Activated T-helper 17 cell treated with anti-CD3 and anti-CD28 coated beads, Interleukin-2, amount 50 U/mL, for 72 hours (primary cell): ENCODE measurements around the gene FBRSL1. TPM values are rescaled to one million over a fixed set of nuclear protein-coding genes. Genes with fewer than 3 reads are reported as not detected.
A peak's percentile ranks its signal among the peaks of the same experiment; 100 is the strongest.

ENCODE experiments used
- ATAC-seq: fragments of 150-1000 bp; cut with Tn5 transposase; replicated peaks from 2 replicates; pipeline ENCODE4 v1.10.0; 2021; ENCODE audit warnings: mild to moderate bottlenecking, moderate library complexity
- H3K27ac Mint-ChIP-seq: one replicate; pipeline ENCODE4 v1.8.0; 2022; ENCODE audit warnings: mixed read lengths
- H3K27me3 Mint-ChIP-seq: one replicate; pipeline ENCODE4 v1.8.0; 2022; ENCODE audit warnings: mixed read lengths
- H3K36me3 Mint-ChIP-seq: one replicate; pipeline ENCODE4 v1.8.0; 2022; ENCODE audit warnings: low read depth, mild to moderate bottlenecking, mixed read lengths
- H3K4me1 Mint-ChIP-seq: one replicate; pipeline ENCODE4 v1.8.0; 2022; ENCODE audit warnings: mixed read lengths
- H3K4me3 Mint-ChIP-seq: one replicate; pipeline ENCODE4 v1.8.0; 2022; ENCODE audit warnings: mild to moderate bottlenecking, mixed read lengths
- H3K9me3 Mint-ChIP-seq: one replicate; pipeline ENCODE4 v1.8.0; 2022; ENCODE audit warnings: mixed read lengths
- total RNA-seq, 2 donors: library from RNA; stranded (reverse); gene quantifications; one replicate each; pipeline ENCODE4 v1.2.3, GENCODE V29; 2022

FBRSL1 gene
- total RNA-seq, 2 donors from 2014 or later, result 34.7 to 38.7 TPM

DNA sequence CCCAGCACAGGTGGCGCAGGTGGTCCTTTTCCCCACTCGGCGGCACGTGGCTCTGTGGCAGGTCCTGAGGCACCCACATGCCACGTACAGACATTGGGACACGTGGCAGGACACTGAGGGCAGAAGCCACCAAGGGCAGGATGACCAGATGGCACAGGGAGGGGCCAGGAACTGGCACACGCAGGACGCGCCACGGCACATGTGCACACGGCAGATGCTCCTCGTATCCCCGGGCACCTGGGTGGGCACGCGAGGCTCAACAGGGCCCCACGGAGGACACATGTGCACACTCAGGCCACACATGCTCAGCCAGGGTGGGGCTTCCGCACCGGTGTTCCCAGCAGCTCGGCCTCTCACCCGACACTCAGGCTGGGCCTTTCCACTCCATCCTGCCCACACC is 52.0 kb downstream of the FBRSL1 start:
- H3K9me3 Mint-ChIP-seq, result no peaks in the 10 kb centered on the region
- no peak overlapping the region for H3K27ac Mint-ChIP-seq
- H3K36me3 Mint-ChIP-seq, result no peaks in the 10 kb centered on the region
- peaks cover 4% of the 10 kb centered on the region for H3K4me1 Mint-ChIP-seq
- H3K4me3 Mint-ChIP-seq, result no peak overlapping the region
- no peak for ATAC-seq
- H3K27me3 Mint-ChIP-seq, result no peaks in the 10 kb centered on the region

DNA sequence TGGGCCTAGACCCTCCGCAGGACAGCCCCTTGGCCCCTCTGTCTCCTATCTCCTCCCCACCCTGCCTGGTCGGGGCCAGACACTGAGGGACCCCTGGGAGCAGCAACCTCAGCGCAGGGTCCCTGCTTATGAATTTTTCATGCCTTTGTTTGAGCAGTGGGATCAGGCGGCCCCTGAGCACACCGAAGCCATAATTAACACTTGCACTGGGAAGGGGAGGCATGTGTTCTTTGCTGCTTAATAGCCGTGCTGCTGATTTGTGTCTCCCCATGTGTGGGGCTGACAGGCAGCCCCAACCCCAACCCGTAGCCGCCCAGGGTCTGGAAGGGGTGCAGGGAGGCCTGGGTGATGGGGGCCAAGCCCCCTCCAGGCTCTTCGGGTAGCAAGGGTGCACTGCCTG is 52.7 kb downstream of the FBRSL1 start:
- H3K4me3 Mint-ChIP-seq, result no peak overlapping the region
- no peaks in the 10 kb centered on the region for H3K36me3 Mint-ChIP-seq
- H3K9me3 Mint-ChIP-seq, result no peaks in the 10 kb centered on the region
- no peak for ATAC-seq
- H3K4me1 Mint-ChIP-seq, result peaks cover 2% of the 10 kb centered on the region
- H3K27ac Mint-ChIP-seq, result no peak overlapping the region
- no peaks in the 10 kb centered on the region for H3K27me3 Mint-ChIP-seq

DNA sequence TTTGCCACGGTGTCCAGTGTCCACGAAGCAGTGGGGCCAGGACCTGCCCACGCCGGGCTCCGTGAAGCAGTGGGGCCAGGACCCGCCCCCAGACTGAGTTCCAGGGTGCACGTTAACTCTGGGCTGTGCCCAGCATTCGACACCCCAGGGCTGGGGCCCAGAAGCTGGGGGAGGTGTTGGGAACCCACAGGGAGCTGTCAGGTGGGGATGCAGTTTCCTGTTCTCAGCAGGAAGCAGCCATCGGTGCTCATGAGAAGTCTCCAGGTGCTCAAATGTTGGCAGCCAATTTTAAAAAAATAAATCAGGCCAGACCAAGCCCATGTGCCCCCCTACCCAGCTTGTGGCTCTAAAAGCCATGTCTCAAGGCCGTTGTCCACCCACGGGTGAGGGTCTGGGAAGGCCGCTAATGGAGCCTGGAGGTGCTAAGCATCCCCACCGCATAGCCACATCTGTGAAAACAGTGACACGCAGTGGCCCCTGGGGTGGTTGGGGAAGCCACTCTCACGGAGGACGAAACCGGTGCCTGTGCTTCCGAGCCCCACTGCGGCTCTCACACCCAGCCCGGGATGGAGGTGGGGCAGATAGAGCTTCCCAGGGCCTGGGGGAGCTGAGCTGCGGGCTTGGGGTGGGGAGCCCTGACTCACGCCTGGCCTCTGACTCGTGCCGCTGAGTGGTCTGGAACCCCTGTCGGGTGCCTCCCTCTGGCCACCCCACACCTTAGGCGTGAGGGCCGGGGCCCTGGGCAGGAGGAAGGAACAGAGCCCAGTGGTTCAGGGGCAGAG is 53.5 kb downstream of the FBRSL1 start:
- ATAC-seq, result no peak
- no peaks in the 10 kb centered on the region for H3K27me3 Mint-ChIP-seq
- no peak overlapping the region for H3K27ac Mint-ChIP-seq
- H3K4me3 Mint-ChIP-seq, result no peak overlapping the region
- H3K4me1 Mint-ChIP-seq, result no peaks in the 10 kb centered on the region
- H3K9me3 Mint-ChIP-seq, result no peaks in the 10 kb centered on the region
- H3K36me3 Mint-ChIP-seq, result no peaks in the 10 kb centered on the region

DNA sequence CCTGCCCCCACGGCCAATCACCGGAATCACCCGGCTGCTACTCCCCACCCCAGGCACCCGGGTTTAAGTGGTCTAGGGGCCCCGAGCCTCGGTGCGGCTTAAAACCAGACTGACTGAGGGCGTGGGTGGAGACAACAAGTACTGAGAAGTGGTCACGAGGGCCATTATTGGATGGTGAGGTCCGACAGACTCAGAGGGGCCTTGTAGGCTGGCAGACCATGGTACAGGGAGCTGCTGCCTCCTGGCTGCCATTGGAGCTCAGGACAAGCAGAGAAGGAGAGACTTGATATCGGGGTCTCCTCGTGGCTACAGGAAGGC is 54.1 kb downstream of the FBRSL1 start:
- Mint-ChIP-seq H3K27ac (no peak overlapping the region), H3K4me3 (no peak overlapping the region), H3K36me3 (no peaks in the 10 kb centered on the region), H3K4me1 (no peaks in the 10 kb centered on the region), H3K9me3 (no peaks in the 10 kb centered on the region), H3K27me3 (no peaks in the 10 kb centered on the region)
- no peak for ATAC-seq

GRCh38 chr12:132544498-132544897 is 54.5 kb downstream of the FBRSL1 start:
- no peak overlapping the region for H3K4me3 Mint-ChIP-seq
- H3K36me3 Mint-ChIP-seq, result no peaks in the 10 kb centered on the region
- H3K27ac Mint-ChIP-seq, result no peak overlapping the region
- H3K9me3 Mint-ChIP-seq, result no peaks in the 10 kb centered on the region
- H3K4me1 Mint-ChIP-seq, result no peaks in the 10 kb centered on the region
- no peak for ATAC-seq
- no peaks in the 10 kb centered on the region for H3K27me3 Mint-ChIP-seq

DNA sequence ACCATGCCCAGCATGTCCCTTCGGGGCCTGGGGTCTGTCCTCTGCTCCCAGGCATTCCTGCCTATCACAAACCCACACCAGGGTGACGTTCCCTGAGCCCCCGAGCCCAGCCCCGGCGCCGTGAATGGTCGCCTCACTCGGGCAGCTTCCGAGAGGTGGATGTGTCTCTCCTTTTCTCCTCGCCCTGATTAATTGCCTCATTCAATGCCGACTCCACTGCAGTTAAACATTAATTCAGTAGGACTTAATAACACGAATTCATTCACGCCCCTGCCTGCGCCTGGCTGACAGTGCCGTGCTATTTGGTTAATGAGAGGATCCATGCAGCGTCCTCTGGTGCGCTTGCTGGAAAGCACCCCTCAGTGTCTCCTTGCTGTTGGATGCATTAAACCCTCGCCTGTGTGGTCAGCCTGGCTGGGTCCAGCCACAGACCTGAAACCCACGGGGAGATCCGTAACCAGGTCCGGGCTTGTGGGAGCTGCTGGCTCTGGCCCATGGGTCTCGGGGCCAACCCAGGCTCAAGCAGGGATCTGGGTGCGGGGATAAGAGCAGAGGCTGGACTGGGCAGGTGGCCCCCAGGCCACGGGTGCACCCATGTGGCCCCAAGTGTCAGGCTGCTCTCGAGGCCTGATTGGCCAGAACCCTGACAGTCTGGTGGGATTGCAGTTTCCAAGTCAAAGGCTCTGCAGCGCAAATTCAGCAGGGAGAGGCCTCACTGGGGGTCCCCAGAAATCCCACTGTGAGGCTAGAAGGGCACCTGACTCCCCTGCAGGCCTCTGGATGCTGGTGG is 55.4 kb downstream of the FBRSL1 start:
- Mint-ChIP-seq H3K27me3 (no peaks in the 10 kb centered on the region), H3K4me3 (no peak overlapping the region), H3K27ac (no peak overlapping the region), H3K36me3 (no peaks in the 10 kb centered on the region), H3K4me1 (no peaks in the 10 kb centered on the region), H3K9me3 (no peaks in the 10 kb centered on the region)
- no peak for ATAC-seq

DNA sequence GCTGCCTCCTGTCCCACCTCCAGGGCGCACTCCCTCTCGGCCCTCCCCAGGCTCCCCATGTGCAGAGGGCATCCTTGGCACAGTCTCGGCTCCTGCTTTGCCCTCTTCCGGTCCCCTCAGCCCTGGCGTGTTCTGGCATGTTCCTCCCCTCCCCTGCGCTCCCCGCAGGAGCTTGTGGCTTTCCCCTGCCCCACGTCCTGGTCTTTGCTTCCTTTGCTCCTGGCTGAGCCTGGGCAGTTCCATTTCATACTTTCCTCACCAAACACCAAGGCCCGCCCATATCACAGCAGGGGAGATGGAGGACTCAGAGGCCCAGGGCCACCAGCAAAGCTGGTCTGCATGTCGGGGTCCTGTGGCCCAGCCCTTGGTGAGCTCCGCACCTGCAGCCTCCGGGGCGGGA is 56.0 kb downstream of the FBRSL1 start:
- H3K9me3 Mint-ChIP-seq, result no peaks in the 10 kb centered on the region
- H3K4me1 Mint-ChIP-seq, result no peaks in the 10 kb centered on the region
- H3K27me3 Mint-ChIP-seq, result no peaks in the 10 kb centered on the region
- no peaks in the 10 kb centered on the region for H3K36me3 Mint-ChIP-seq
- no peak overlapping the region for H3K4me3 Mint-ChIP-seq
- no peak for ATAC-seq
- H3K27ac Mint-ChIP-seq, result no peak overlapping the region

DNA sequence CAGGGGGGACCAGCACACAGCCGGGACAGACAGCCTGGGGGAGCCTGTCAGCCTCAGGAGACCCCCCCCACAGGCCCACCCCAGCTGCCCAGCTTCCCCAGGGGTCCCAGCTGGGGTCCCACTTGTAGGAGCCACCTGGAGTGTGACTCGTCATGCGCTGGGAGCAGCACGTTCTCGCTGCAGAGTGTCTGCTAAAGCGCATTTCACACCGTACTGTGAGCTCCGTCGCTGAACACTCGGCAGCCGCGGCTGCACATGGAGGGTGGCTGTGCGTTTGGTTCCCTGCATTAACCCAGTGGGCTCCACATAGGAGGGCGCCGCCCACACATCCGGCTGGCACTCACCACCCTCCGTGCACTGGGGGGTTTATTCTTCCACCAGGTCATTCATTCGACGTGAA is 56.7 kb downstream of the FBRSL1 start:
- Mint-ChIP-seq H3K4me1 (no peaks in the 10 kb centered on the region), H3K27ac (no peak overlapping the region), H3K9me3 (no peaks in the 10 kb centered on the region), H3K27me3 (no peaks in the 10 kb centered on the region), H3K36me3 (no peaks in the 10 kb centered on the region), H3K4me3 (no peak overlapping the region)
- ATAC-seq, result no peak

GRCh38 chr12:132547205-132547740 is 57.3 kb downstream of the FBRSL1 start:
- Mint-ChIP-seq H3K36me3 (no peaks in the 10 kb centered on the region), H3K27ac (no peak overlapping the region), H3K27me3 (no peaks in the 10 kb centered on the region), H3K9me3 (no peaks in the 10 kb centered on the region), H3K4me1 (no peaks in the 10 kb centered on the region), H3K4me3 (no peak overlapping the region)
- ATAC-seq, result no peak

GRCh38 chr12:132548430-132549058 is 58.6 kb downstream of the FBRSL1 start:
- H3K4me3 Mint-ChIP-seq, result no peak overlapping the region
- H3K4me1 Mint-ChIP-seq, result no peaks in the 10 kb centered on the region
- H3K27ac Mint-ChIP-seq, result no peak overlapping the region
- H3K36me3 Mint-ChIP-seq, result no peaks in the 10 kb centered on the region
- H3K27me3 Mint-ChIP-seq, result no peaks in the 10 kb centered on the region
- no peak for ATAC-seq
- no peaks in the 10 kb centered on the region for H3K9me3 Mint-ChIP-seq

DNA sequence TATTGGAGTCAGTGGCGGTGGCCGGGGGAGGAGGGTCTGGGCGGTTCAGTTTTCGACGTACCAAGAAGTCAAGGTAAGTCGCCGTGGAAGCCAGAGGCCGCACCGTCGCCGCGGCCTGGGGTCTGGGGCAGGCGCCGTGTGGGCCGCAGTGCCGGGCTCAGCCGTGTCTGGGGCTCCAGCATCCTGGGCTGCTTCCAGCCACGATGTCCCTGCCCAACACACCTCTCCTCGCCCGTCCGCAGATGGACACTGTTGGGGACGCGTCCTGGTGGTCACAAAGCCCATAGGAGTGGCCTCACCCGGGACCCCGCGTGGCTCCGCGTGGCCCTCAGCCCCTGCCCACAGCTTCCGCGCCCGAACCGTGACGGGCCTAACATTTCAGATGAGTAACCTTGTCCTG is 59.1 kb downstream of the FBRSL1 start:
- H3K4me3 Mint-ChIP-seq, result no peak overlapping the region
- no peak for ATAC-seq
- no peaks in the 10 kb centered on the region for H3K9me3 Mint-ChIP-seq
- no peaks in the 10 kb centered on the region for H3K36me3 Mint-ChIP-seq
- no peaks in the 10 kb centered on the region for H3K4me1 Mint-ChIP-seq
- no peak overlapping the region for H3K27ac Mint-ChIP-seq
- no peaks in the 10 kb centered on the region for H3K27me3 Mint-ChIP-seq

GRCh38 chr12:132550014-132550802 is 60.3 kb downstream of the FBRSL1 start:
- no peak overlapping the region for H3K27ac Mint-ChIP-seq
- no peak overlapping the region for H3K4me3 Mint-ChIP-seq
- H3K4me1 Mint-ChIP-seq, result no peaks in the 10 kb centered on the region
- no peaks in the 10 kb centered on the region for H3K9me3 Mint-ChIP-seq
- H3K36me3 Mint-ChIP-seq, result no peaks in the 10 kb centered on the region
- ATAC-seq, result no peak
- H3K27me3 Mint-ChIP-seq, result no peaks in the 10 kb centered on the region

- Mint-ChIP-seq H3K27ac (no peak overlapping the region), H3K36me3 (no peaks in the 10 kb centered on the region), H3K4me1 (no peaks in the 10 kb centered on the region), H3K9me3 (no peaks in the 10 kb centered on the region), H3K27me3 (no peaks in the 10 kb centered on the region), H3K4me3 (no peak overlapping the region)
- peak; percentile 9 for ATAC-seq
Observed at GRCh38 chr12:132550830-132551640, 61.1 kb downstream of the FBRSL1 start.

GRCh38 chr12:132551641-132552031 is 61.7 kb downstream of the FBRSL1 start:
- H3K9me3 Mint-ChIP-seq, result no peaks in the 10 kb centered on the region
- H3K27me3 Mint-ChIP-seq, result no peaks in the 10 kb centered on the region
- no peaks in the 10 kb centered on the region for H3K4me1 Mint-ChIP-seq
- H3K4me3 Mint-ChIP-seq, result no peak overlapping the region
- H3K36me3 Mint-ChIP-seq, result no peaks in the 10 kb centered on the region
- no peak overlapping the region for H3K27ac Mint-ChIP-seq
- peak; percentile 5 for ATAC-seq
